ENCODE measurements around the gene ICOS. TPM values are rescaled to one million over a fixed set of nuclear protein-coding genes. Genes with fewer than 3 reads are reported as not detected.

Gene ICOS
- total RNA-seq, 1 donor from 2014 or later: 0.52 TPM

DNA sequence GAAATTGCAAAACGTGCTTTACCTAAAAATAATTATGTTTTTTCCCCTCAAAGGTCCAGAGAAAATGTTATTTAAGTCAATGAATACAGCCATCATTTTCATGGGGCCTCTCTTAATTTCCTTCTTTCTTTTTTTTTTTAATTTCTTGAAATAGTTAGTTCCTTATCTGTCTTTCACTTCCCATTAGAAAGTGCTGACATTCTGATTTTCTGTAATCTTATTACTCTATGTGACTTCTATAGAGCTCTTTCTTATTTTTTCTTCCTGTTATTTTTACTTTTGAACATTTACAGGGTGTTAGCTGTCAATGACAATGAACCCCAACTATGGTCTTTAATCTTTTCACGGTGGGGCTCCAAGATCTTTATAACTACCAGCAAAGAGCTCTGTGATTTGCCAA lies 39.0 kb upstream of the ICOS start:
- H3K27ac ChIP-seq (ENCODE audit: low read depth, low read length): peak overlapping the region; percentile 38
- no peaks in the 10 kb centered on the region for H3K36me3 ChIP-seq (ENCODE audit: control insufficient read depth in 3 of 3, insufficient read depth in 3 of 3, low read length in 3 of 3)
- peaks cover 0 to 4% (median 0%) of the 10 kb centered on the region in 3 donors for H3K4me1 ChIP-seq (ENCODE audit: control insufficient read depth in 3 of 3, insufficient read depth in 3 of 3, low read length in 3 of 3)

DNA sequence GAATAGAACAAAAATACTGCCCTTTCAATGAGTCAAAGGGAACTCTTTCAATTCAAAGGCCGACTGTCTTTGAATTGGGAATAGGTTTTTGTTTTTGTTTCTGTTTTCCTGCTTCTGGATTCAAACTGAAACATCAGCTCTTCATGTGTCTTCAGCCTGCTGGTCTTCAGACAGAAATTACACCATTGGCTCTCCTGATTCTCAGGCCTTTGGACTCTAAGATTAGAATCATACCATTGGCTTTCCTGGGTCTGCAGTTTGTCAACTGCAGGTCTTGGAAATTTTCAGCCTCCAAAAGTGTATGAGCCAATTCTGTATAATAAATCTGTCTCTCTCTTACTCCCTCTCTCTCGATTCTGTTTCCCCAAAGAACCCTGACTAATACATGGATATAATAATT lies 37.9 kb upstream of the ICOS start:
- Histone ChIP-seq H3K9me3 (ENCODE audit: control insufficient read depth in 3 of 3, low read length in 3 of 3) (peaks cover 0 to 6% (median 4%) of the 10 kb centered on the region in 3 donors), H3K27ac (ENCODE audit: low read depth, low read length) (no peak overlapping the region), H3K9ac (ENCODE audit: low read depth in 1 of 3, low read length in 3 of 3) (no peak overlapping the region)

More for the DNA sequence above, 39.0 kb upstream of the ICOS start:
- H3K27me3 ChIP-seq (ENCODE audit: control insufficient read depth in 3 of 3, insufficient read depth in 3 of 3, low read length in 3 of 3): no peaks in the 10 kb centered on the region
- peaks cover 0 to 4% (median 3%) of the 10 kb centered on the region in 3 donors for H3K9me3 ChIP-seq (ENCODE audit: control insufficient read depth in 3 of 3, low read length in 3 of 3)
- no peak overlapping the region for H3K9ac ChIP-seq (ENCODE audit: low read depth in 1 of 3, low read length in 3 of 3)
- H3K4me3 ChIP-seq (ENCODE audit: low read length in 3 of 3): no peak overlapping the region

DNA sequence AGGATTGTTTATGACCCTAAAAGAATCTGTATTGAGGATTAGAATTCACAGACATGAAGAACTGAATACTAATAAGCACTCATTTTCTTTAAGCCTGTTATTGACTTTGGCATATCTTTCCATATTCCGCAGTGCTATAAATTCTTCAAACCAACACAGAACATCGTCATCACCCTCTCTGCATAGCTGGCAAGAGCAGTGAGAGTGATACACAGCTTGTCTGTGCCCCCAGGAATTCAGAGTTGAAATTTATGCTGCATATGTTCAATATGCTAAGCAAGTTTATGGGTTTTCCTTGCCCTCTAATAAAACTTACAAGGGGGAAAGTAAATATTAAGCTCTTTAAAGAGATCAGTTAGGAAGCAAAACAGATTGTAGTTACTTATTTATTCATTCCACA lies 36.3 kb upstream of the ICOS start:
- peaks cover 0 to 6% (median 4%) of the 10 kb centered on the region in 3 donors for H3K9me3 ChIP-seq (ENCODE audit: control insufficient read depth in 3 of 3, low read length in 3 of 3)
- H3K27ac ChIP-seq (ENCODE audit: low read depth, low read length): no peak overlapping the region
- no peaks in the 10 kb centered on the region for H3K36me3 ChIP-seq (ENCODE audit: control insufficient read depth in 3 of 3, insufficient read depth in 3 of 3, low read length in 3 of 3)
- H3K9ac ChIP-seq (ENCODE audit: low read depth in 1 of 3, low read length in 3 of 3): no peak overlapping the region
- no peaks in the 10 kb centered on the region for H3K4me1 ChIP-seq (ENCODE audit: control insufficient read depth in 3 of 3, insufficient read depth in 3 of 3, low read length in 3 of 3)
- no peaks in the 10 kb centered on the region for H3K27me3 ChIP-seq (ENCODE audit: control insufficient read depth in 3 of 3, insufficient read depth in 3 of 3, low read length in 3 of 3)
- no peak overlapping the region for H3K4me3 ChIP-seq (ENCODE audit: low read length in 3 of 3)

More for the DNA sequence above, 37.9 kb upstream of the ICOS start:
- peaks cover 0 to 2% (median 0%) of the 10 kb centered on the region in 3 donors for H3K4me1 ChIP-seq (ENCODE audit: control insufficient read depth in 3 of 3, insufficient read depth in 3 of 3, low read length in 3 of 3)
- H3K4me3 ChIP-seq (ENCODE audit: low read length in 3 of 3): no peak overlapping the region
- no peaks in the 10 kb centered on the region for H3K27me3 ChIP-seq (ENCODE audit: control insufficient read depth in 3 of 3, insufficient read depth in 3 of 3, low read length in 3 of 3)
- no peaks in the 10 kb centered on the region for H3K36me3 ChIP-seq (ENCODE audit: control insufficient read depth in 3 of 3, insufficient read depth in 3 of 3, low read length in 3 of 3)

DNA sequence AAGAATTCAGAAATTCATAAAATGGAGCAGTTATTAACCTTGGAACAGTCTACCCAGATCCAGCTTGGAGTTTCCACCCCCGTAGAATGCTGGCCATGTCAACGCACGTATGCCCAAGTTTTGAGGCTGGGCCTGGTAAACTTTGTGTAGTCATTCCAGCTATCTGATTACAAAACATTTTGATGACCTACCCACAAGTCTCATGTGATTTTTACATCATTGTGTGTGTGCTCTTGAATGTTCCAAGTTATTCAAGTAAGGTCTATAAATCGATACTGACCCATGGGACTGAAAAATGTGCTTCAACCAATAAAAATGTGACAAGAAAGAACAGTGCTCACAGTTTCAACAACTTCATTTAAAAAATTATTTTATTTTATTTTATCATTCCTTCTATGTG lies 32.5 kb upstream of the ICOS start:
- Histone ChIP-seq H3K4me3 (ENCODE audit: low read length in 3 of 3) (no peak overlapping the region), H3K9me3 (ENCODE audit: control insufficient read depth in 3 of 3, low read length in 3 of 3) (peaks cover 0 to 6% (median 4%) of the 10 kb centered on the region in 3 donors), H3K36me3 (ENCODE audit: control insufficient read depth in 3 of 3, insufficient read depth in 3 of 3, low read length in 3 of 3) (no peaks in the 10 kb centered on the region), H3K27ac (ENCODE audit: low read depth, low read length) (no peak overlapping the region), H3K9ac (ENCODE audit: low read depth in 1 of 3, low read length in 3 of 3) (no peak overlapping the region), H3K4me1 (ENCODE audit: control insufficient read depth in 3 of 3, insufficient read depth in 3 of 3, low read length in 3 of 3) (peaks cover 8 to 11% (median 10%) of the 10 kb centered on the region in 3 donors), H3K27me3 (ENCODE audit: control insufficient read depth in 3 of 3, insufficient read depth in 3 of 3, low read length in 3 of 3) (no peaks in the 10 kb centered on the region)

DNA sequence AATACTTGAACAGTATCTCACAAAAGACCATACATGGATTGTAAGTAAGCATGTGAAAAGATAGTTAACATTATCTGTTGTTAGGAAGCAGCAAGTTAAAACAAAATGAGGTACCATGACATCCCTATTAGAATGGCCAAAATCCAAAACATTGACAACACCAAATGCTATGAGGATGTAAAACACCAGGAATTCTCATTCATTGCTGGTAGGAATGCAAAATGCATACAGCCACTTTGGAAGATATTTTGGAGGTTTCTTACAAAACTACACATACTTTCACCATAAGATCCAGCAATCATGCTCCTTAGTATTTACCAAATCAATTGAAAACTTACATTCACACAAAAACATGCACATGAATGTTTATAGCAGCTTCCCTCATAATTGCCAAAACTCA lies 30.9 kb upstream of the ICOS start:
- Histone ChIP-seq H3K9me3 (ENCODE audit: control insufficient read depth in 3 of 3, low read length in 3 of 3) (peaks cover 0 to 6% (median 4%) of the 10 kb centered on the region in 3 donors), H3K27me3 (ENCODE audit: control insufficient read depth in 3 of 3, insufficient read depth in 3 of 3, low read length in 3 of 3) (no peaks in the 10 kb centered on the region), H3K4me3 (ENCODE audit: low read length in 3 of 3) (no peak overlapping the region), H3K9ac (ENCODE audit: low read depth in 1 of 3, low read length in 3 of 3) (no peak overlapping the region), H3K36me3 (ENCODE audit: control insufficient read depth in 3 of 3, insufficient read depth in 3 of 3, low read length in 3 of 3) (no peaks in the 10 kb centered on the region), H3K4me1 (ENCODE audit: control insufficient read depth in 3 of 3, insufficient read depth in 3 of 3, low read length in 3 of 3) (peaks cover 10 to 16% (median 15%) of the 10 kb centered on the region in 3 donors), H3K27ac (ENCODE audit: low read depth, low read length) (no peak overlapping the region)

DNA sequence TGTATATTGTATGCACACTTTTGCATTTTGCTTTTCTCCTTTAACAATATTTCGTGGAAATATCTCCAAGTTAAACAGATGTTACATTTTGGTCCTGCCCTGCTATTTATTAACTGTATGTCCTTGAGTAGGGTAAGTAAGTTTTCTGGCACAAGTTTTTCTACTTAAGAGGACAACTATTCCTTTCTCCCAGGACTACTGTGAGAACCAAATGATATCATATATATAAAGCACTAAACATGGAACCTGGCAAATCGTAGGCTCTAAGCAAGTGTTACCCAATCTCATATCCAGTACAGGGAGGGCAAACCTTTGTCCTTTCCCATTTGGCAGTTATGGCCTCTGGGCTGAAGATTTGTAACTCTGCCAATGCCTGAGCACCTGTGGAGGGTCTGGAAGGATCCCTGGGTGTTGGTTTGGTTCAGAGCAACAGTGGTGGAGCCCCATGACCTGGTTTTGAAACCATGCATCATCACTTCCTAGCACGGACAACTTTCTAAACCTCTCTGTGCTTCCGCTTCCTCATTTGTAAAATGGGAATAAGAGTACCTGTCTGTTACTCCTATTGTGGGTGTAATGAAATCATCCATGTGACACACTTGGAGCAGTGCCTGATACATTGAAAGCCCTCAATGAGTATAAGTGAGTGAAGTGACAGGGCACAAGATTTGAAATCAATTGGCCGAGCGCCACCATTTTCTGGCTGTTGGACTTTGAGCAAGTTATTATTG lies 28.3 kb upstream of the ICOS start:
- H3K27ac ChIP-seq (ENCODE audit: low read depth, low read length): peak overlapping the region; percentile 43
- no peaks in the 10 kb centered on the region for H3K27me3 ChIP-seq (ENCODE audit: control insufficient read depth in 3 of 3, insufficient read depth in 3 of 3, low read length in 3 of 3)

DNA sequence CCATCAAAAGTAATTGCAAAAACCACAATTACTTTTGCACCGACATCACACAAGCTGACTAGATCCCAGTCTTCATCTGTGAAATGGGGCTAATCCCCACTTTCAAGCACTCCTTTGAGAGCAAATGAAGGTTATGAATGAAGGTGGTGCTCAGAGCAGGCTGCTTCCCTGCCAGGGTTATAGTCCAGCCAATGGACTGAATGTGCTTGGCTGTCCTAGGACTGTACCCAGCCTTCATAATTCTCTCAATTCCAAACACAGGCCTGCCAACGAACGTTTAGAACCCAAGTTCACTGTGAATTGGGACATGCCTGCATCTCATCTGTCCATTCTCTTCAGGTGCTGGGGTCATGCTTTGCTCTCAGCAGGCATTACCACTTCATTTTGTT lies 27.8 kb upstream of the ICOS start:
- H3K27ac ChIP-seq (ENCODE audit: low read depth, low read length): peak overlapping the region; percentile 16
- peaks cover 10 to 16% (median 15%) of the 10 kb centered on the region in 3 donors for H3K4me1 ChIP-seq (ENCODE audit: control insufficient read depth in 3 of 3, insufficient read depth in 3 of 3, low read length in 3 of 3)
- H3K9ac ChIP-seq (ENCODE audit: low read depth in 1 of 3, low read length in 3 of 3): no peak overlapping the region
- H3K27me3 ChIP-seq (ENCODE audit: control insufficient read depth in 3 of 3, insufficient read depth in 3 of 3, low read length in 3 of 3): no peaks in the 10 kb centered on the region
- peak overlapping the region in 1 of 3 donors; percentile 61 for H3K4me3 ChIP-seq (ENCODE audit: low read length in 3 of 3)
- H3K36me3 ChIP-seq (ENCODE audit: control insufficient read depth in 3 of 3, insufficient read depth in 3 of 3, low read length in 3 of 3): no peaks in the 10 kb centered on the region
- no peaks in the 10 kb centered on the region for H3K9me3 ChIP-seq (ENCODE audit: control insufficient read depth in 3 of 3, low read length in 3 of 3)

More for the DNA sequence above, 28.3 kb upstream of the ICOS start:
- no peak overlapping the region for H3K9ac ChIP-seq (ENCODE audit: low read depth in 1 of 3, low read length in 3 of 3)
- no peak overlapping the region for H3K4me3 ChIP-seq (ENCODE audit: low read length in 3 of 3)
- no peaks in the 10 kb centered on the region for H3K9me3 ChIP-seq (ENCODE audit: control insufficient read depth in 3 of 3, low read length in 3 of 3)
- H3K4me1 ChIP-seq (ENCODE audit: control insufficient read depth in 3 of 3, insufficient read depth in 3 of 3, low read length in 3 of 3): peaks cover 10 to 16% (median 15%) of the 10 kb centered on the region in 3 donors
- no peaks in the 10 kb centered on the region for H3K36me3 ChIP-seq (ENCODE audit: control insufficient read depth in 3 of 3, insufficient read depth in 3 of 3, low read length in 3 of 3)

DNA sequence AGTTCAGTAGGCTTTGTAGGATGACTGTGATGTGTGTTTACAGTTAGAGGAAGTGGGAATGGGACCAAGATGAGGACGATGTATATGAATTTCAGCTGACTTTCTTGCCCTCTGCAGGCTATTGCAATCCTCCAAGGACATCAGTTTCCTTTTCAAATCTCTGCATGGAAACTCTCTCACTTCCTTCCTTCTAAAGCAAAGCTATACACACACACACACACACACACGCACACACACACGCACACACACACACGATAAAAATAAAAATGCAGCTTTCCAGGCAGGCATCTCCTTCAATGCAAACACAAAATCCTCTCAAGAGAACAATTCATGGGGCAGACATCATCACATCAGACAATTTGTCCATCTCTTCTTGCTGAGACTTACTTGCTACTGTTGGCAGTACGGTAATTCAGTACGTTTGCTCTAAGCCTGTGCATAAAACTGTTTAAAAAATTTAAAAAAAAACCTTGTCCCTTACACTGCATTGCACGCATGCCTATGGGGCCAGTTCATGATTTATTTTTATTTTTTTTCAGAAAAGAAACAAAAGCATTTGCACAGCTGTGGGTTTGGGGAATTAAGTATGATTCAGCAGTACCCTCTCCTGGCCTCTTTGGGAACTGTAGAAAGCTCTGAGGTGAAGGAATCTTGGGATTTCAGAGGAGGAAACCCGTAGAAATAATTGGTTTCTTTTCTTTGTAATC lies 27.1 kb upstream of the ICOS start:
- Histone ChIP-seq H3K27ac (ENCODE audit: low read depth, low read length) (no peak overlapping the region), H3K4me1 (ENCODE audit: control insufficient read depth in 3 of 3, insufficient read depth in 3 of 3, low read length in 3 of 3) (peaks cover 10 to 16% (median 15%) of the 10 kb centered on the region in 3 donors), H3K4me3 (ENCODE audit: low read length in 3 of 3) (peak overlapping the region; percentile 1 to 61 (median 37)), H3K9me3 (ENCODE audit: control insufficient read depth in 3 of 3, low read length in 3 of 3) (no peaks in the 10 kb centered on the region), H3K27me3 (ENCODE audit: control insufficient read depth in 3 of 3, insufficient read depth in 3 of 3, low read length in 3 of 3) (no peaks in the 10 kb centered on the region), H3K36me3 (ENCODE audit: control insufficient read depth in 3 of 3, insufficient read depth in 3 of 3, low read length in 3 of 3) (no peaks in the 10 kb centered on the region), H3K9ac (ENCODE audit: low read depth in 1 of 3, low read length in 3 of 3) (peak overlapping the region in 2 of 3 donors; percentile 1 to 25)

DNA sequence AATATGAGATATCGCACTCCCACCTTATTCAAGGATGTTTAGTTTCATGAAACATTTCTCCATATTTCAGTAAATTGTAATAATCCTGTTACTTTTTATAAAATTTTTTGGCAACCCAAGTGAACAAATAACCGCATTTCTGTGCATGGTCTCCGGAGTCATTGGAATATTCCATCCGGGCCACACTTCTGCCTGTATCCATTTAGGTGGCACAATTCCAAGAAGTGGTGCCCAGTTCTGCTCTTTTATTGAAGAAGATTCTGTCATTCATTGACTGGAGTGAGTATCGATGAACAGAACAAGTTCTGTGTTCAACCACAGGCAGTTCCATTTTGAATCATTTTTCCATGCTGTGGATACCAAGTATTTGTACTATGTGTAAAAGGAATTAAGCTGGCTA lies 26.6 kb upstream of the ICOS start:
- H3K4me3 ChIP-seq (ENCODE audit: low read length in 3 of 3): peak overlapping the region in 1 of 3 donors; percentile 61
- no peaks in the 10 kb centered on the region for H3K9me3 ChIP-seq (ENCODE audit: control insufficient read depth in 3 of 3, low read length in 3 of 3)
- no peaks in the 10 kb centered on the region for H3K36me3 ChIP-seq (ENCODE audit: control insufficient read depth in 3 of 3, insufficient read depth in 3 of 3, low read length in 3 of 3)
- no peaks in the 10 kb centered on the region for H3K27me3 ChIP-seq (ENCODE audit: control insufficient read depth in 3 of 3, insufficient read depth in 3 of 3, low read length in 3 of 3)
- peaks cover 15 to 20% (median 18%) of the 10 kb centered on the region in 3 donors for H3K4me1 ChIP-seq (ENCODE audit: control insufficient read depth in 3 of 3, insufficient read depth in 3 of 3, low read length in 3 of 3)
- peak overlapping the region in 1 of 3 donors; percentile 25 for H3K9ac ChIP-seq (ENCODE audit: low read depth in 1 of 3, low read length in 3 of 3)
- H3K27ac ChIP-seq (ENCODE audit: low read depth, low read length): no peak overlapping the region

DNA sequence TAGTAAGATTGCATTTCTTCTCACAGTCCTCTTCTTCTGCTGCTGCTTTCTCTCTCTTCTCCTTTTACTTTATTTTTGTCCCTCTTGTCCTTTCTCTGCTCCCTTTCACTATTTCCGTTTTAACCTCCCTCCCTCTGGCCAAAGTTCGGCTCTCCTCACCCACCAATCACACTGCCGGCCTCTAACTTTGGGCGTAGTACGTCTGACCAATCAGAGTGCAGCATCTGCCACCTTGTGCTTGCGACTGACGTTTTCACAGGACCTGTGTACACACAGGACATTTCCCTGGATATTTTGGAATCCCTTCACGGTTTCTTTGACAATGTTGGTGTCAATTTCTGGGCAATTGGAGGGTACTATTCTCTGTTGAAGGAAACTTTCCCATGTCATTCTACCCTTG lies 22.6 kb upstream of the ICOS start:
- H3K27me3 ChIP-seq (ENCODE audit: control insufficient read depth in 3 of 3, insufficient read depth in 3 of 3, low read length in 3 of 3): no peaks in the 10 kb centered on the region
- H3K9me3 ChIP-seq (ENCODE audit: control insufficient read depth in 3 of 3, low read length in 3 of 3): no peaks in the 10 kb centered on the region

More for the DNA sequence above, 22.6 kb upstream of the ICOS start:
- H3K4me3 ChIP-seq (ENCODE audit: low read length in 3 of 3): no peak overlapping the region
- peaks cover 7 to 12% (median 10%) of the 10 kb centered on the region in 3 donors for H3K4me1 ChIP-seq (ENCODE audit: control insufficient read depth in 3 of 3, insufficient read depth in 3 of 3, low read length in 3 of 3)
- H3K9ac ChIP-seq (ENCODE audit: low read depth in 1 of 3, low read length in 3 of 3): no peak overlapping the region
- no peaks in the 10 kb centered on the region for H3K36me3 ChIP-seq (ENCODE audit: control insufficient read depth in 3 of 3, insufficient read depth in 3 of 3, low read length in 3 of 3)
- H3K27ac ChIP-seq (ENCODE audit: low read depth, low read length): no peak overlapping the region

All from skeletal muscle tissue (tissue), 4 donors.